GM21786 (cell line): ENCODE results near the gene IMMP2L.

Source experiments
- ATAC-seq: cut with Tn5 transposase; IDR thresholded peaks from one replicate; pipeline ENCODE4 v1.9.1; 2021; ENCODE audit not compliant: unreplicated experiment

Gene IMMP2L

GRCh38 chr7:110775046-110775445 lies 787.2 kb downstream of the IMMP2L start:
- ATAC-seq, result no peak

- no peak for ATAC-seq
Measured at GRCh38 chr7:110774071-110774470, 788.2 kb downstream of the IMMP2L start.

GRCh38 chr7:110772615-110773014 lies 789.7 kb downstream of the IMMP2L start:
- ATAC-seq, result no peak

- no peak for ATAC-seq
Measured at GRCh38 chr7:110771717-110772116, 790.6 kb downstream of the IMMP2L start.

- no peak for ATAC-seq
Measured at GRCh38 chr7:110767550-110768110, 794.7 kb downstream of the IMMP2L start.

- no peak for ATAC-seq
Measured at GRCh38 chr7:110766864-110767263, 795.4 kb downstream of the IMMP2L start.

GRCh38 chr7:110764852-110765251 lies 797.4 kb downstream of the IMMP2L start:
- no peak for ATAC-seq

- ATAC-seq, result no peak
Measured at GRCh38 chr7:110762546-110763225, 799.6 kb downstream of the IMMP2L start.

GRCh38 chr7:110760341-110760740 lies 802.0 kb downstream of the IMMP2L start:
- ATAC-seq, result no peak

- no peak for ATAC-seq
Measured at GRCh38 chr7:110759069-110759468, 803.2 kb downstream of the IMMP2L start.

- no peak for ATAC-seq
Measured at GRCh38 chr7:110754649-110755048, 807.6 kb downstream of the IMMP2L start.

GRCh38 chr7:110750931-110751605 lies 811.2 kb downstream of the IMMP2L start:
- ATAC-seq, result no peak

GRCh38 chr7:110733221-110733620 lies 829.1 kb downstream of the IMMP2L start:
- no peak for ATAC-seq

GRCh38 chr7:110724811-110725210 lies 837.5 kb downstream of the IMMP2L start:
- ATAC-seq, result no peak

GRCh38 chr7:110721395-110721794 lies 840.9 kb downstream of the IMMP2L start:
- ATAC-seq, result no peak

- ATAC-seq, result no peak
Measured at GRCh38 chr7:110720626-110721025, 841.7 kb downstream of the IMMP2L start.

GRCh38 chr7:110719741-110720140 lies 842.6 kb downstream of the IMMP2L start:
- ATAC-seq, result no peak

- ATAC-seq, result no peak
Measured at GRCh38 chr7:110718503-110719205, 843.6 kb downstream of the IMMP2L start.

GRCh38 chr7:110704225-110704624 lies 858.1 kb downstream of the IMMP2L start:
- no peak for ATAC-seq

- no peak for ATAC-seq
Measured at GRCh38 chr7:110698576-110698975, 863.7 kb downstream of the IMMP2L start.

- no peak for ATAC-seq
Measured at GRCh38 chr7:110693344-110693743, 868.9 kb downstream of the IMMP2L start.

- ATAC-seq, result no peak
Measured at GRCh38 chr7:110688908-110689307, 873.4 kb downstream of the IMMP2L start.
